Activated CD8-positive, alpha-beta T cell treated with anti-CD3 and anti-CD28 coated beads for 36 hours (primary cell): Measurements from ENCODE around the gene RHBDD1. TPM values are rescaled to one million over a fixed set of nuclear protein-coding genes. Genes with fewer than 3 reads are reported as not detected.

Experiments used
- ATAC-seq: fragments of 200-7000 bp; cut with Tn5 transposase; one replicate; pipeline ENCODE4 v1.10.0; 2021; ENCODE audit warnings: mild to moderate bottlenecking, moderate library complexity
- CTCF ChIA-PET: fragments of 350-600 bp; sonication (Branson Sonifier 250); formaldehyde crosslinking; loops from one replicate; lab custom pipeline; 2021; ENCODE audit warnings: antibody characterized with exemption; lab: Charles Lee
- POLR2A ChIA-PET: fragments of 350-600 bp; sonication (Branson Sonifier 250); formaldehyde crosslinking; loops from one replicate; lab custom pipeline; 2021; ENCODE audit warnings: antibody characterized with exemption; lab: Charles Lee
- DNase-seq: peaks from one replicate; pipeline ENCODE4 v3.0.0-alpha.2; 2020
- H3K27ac Mint-ChIP-seq: one replicate; pipeline ENCODE4 v1.8.0; 2021; ENCODE audit warnings: mild to moderate bottlenecking, mixed read lengths
- H3K27me3 Mint-ChIP-seq: one replicate; pipeline ENCODE4 v1.8.0; 2021; ENCODE audit warnings: mixed read lengths
- H3K36me3 Mint-ChIP-seq: one replicate; pipeline ENCODE4 v1.8.0; 2021; ENCODE audit warnings: low read depth, mixed read lengths
- H3K4me1 Mint-ChIP-seq: one replicate; pipeline ENCODE4 v1.8.0; 2021; ENCODE audit warnings: low read depth, mixed read lengths
- H3K4me3 Mint-ChIP-seq: one replicate; pipeline ENCODE4 v1.8.0; 2021; ENCODE audit warnings: mild to moderate bottlenecking, moderate library complexity, mixed read lengths
- H3K9me3 Mint-ChIP-seq: one replicate; pipeline ENCODE4 v1.8.0; 2021; ENCODE audit warnings: mixed read lengths
- intact Hi-C: fragments of 100-400 bp; cut with micrococcal nuclease; formaldehyde crosslinking; loops from one replicate; pipeline ENCODE4 v1.10.0; 2022
- total RNA-seq, 2 experiments: library from RNA; stranded (reverse); gene quantifications; one replicate each; pipeline ENCODE4 v1.2.3, GENCODE V29; 2021
- TF ChIP-seq, protein P1 (sequence below): fragments of 200-600 bp; IDR thresholded peaks from one replicate; pipeline ENCODE4 v1.8.0; 2022; ENCODE audit warnings: antibody characterized with exemption, mild to moderate bottlenecking

RHBDD1 gene
- total RNA-seq, 2 experiments from 2014 or later: 34.3 to 35.9 TPM

GRCh38 chr2:226913641-226914040, 77.8 kb downstream of the RHBDD1 start:
- TF ChIP-seq, protein P1, sequence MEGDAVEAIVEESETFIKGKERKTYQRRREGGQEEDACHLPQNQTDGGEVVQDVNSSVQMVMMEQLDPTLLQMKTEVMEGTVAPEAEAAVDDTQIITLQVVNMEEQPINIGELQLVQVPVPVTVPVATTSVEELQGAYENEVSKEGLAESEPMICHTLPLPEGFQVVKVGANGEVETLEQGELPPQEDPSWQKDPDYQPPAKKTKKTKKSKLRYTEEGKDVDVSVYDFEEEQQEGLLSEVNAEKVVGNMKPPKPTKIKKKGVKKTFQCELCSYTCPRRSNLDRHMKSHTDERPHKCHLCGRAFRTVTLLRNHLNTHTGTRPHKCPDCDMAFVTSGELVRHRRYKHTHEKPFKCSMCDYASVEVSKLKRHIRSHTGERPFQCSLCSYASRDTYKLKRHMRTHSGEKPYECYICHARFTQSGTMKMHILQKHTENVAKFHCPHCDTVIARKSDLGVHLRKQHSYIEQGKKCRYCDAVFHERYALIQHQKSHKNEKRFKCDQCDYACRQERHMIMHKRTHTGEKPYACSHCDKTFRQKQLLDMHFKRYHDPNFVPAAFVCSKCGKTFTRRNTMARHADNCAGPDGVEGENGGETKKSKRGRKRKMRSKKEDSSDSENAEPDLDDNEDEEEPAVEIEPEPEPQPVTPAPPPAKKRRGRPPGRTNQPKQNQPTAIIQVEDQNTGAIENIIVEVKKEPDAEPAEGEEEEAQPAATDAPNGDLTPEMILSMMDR: no peak
- intact Hi-C loops: no loop called here
- ATAC-seq (no peak), DNase-seq (no peak)
- Mint-ChIP-seq H3K4me1 (peaks cover 13% of the 10 kb centered on the region), H3K9me3 (peaks cover 3% of the 10 kb centered on the region), H3K27me3 (no peaks in the 10 kb centered on the region), H3K27ac (no peak overlapping the region), H3K4me3 (no peak overlapping the region), H3K36me3 (peaks cover 38% of the 10 kb centered on the region)
- ChIA-PET POLR2A (interaction anchor here (1.0 to 1.5 kb wide), 2 partner anchors 9 to 78 kb away, joined by 3 to 4 read pairs; partner anchors contain the start of gene RHBDD1), CTCF (no interaction called here)

GRCh38 chr2:226915846-226916360, 80.0 kb downstream of the RHBDD1 start:
- Mint-ChIP-seq H3K36me3 (peaks cover 38% of the 10 kb centered on the region), H3K4me3 (no peak overlapping the region), H3K27ac (peak overlapping the region; percentile 9), H3K9me3 (peaks cover 3% of the 10 kb centered on the region), H3K27me3 (no peaks in the 10 kb centered on the region), H3K4me1 (peaks cover 13% of the 10 kb centered on the region)
- CTCF ChIA-PET: no interaction called here
- no peak for ATAC-seq
- intact Hi-C loops: no loop called here
- no peak for DNase-seq
- TF ChIP-seq, protein P1: no peak
- POLR2A ChIA-PET: interaction anchor here (1.1 kb wide), 1 partner anchor 36 kb away, joined by 5 read pairs; no protein-coding TSS in a partner anchor

DNA sequence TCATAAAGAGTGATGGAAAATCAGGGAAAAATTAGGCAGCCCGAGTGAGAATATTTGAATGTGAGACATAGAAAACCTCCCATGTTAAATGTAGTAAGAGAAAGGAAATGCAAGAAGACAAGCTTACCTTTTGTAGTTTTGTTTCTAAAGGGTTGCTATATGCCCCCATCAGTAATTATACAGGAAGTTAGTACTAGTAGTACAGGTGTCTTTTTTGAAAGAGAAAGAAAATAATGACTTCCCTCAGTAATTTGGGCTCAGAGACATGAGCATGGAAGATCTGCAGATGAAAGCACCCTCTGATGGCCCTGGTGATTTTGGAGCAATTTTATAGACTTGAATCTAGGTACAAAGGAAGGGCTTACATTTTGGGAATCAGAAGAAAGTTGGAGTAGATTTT, 80.8 kb downstream of the RHBDD1 start:
- H3K9me3 Mint-ChIP-seq: peaks cover 7% of the 10 kb centered on the region
- DNase-seq (no peak), ATAC-seq (no peak)
- no peaks in the 10 kb centered on the region for H3K27me3 Mint-ChIP-seq
- TF ChIP-seq, protein P1: no peak
- ChIA-PET POLR2A (no interaction called here), CTCF (no interaction called here)
- peaks cover 13% of the 10 kb centered on the region for H3K4me1 Mint-ChIP-seq
- peaks cover 41% of the 10 kb centered on the region for H3K36me3 Mint-ChIP-seq
- intact Hi-C loops: no loop called here
- no peak overlapping the region for H3K4me3 Mint-ChIP-seq
- peak overlapping the region; percentile 47 for H3K27ac Mint-ChIP-seq

GRCh38 chr2:226932443-226932842, 96.6 kb downstream of the RHBDD1 start:
- TF ChIP-seq, protein P1: no peak
- peaks cover 3% of the 10 kb centered on the region for H3K4me1 Mint-ChIP-seq
- CTCF ChIA-PET: no interaction called here
- DNase-seq (no peak), ATAC-seq (no peak)
- POLR2A ChIA-PET: no interaction called here
- intact Hi-C loops: no loop called here
- H3K27ac Mint-ChIP-seq: no peak overlapping the region
- no peak overlapping the region for H3K4me3 Mint-ChIP-seq
- H3K9me3 Mint-ChIP-seq: peaks cover 4% of the 10 kb centered on the region
- no peaks in the 10 kb centered on the region for H3K27me3 Mint-ChIP-seq
- H3K36me3 Mint-ChIP-seq: peaks cover 13% of the 10 kb centered on the region

GRCh38 chr2:226934546-226935201, 98.8 kb downstream of the RHBDD1 start:
- Mint-ChIP-seq H3K9me3 (no peaks in the 10 kb centered on the region), H3K27me3 (no peaks in the 10 kb centered on the region), H3K4me3 (no peak overlapping the region), H3K4me1 (peaks cover 3% of the 10 kb centered on the region), H3K36me3 (peaks cover 16% of the 10 kb centered on the region), H3K27ac (no peak overlapping the region)
- ATAC-seq: no peak
- TF ChIP-seq, protein P1: no peak
- CTCF ChIA-PET: no interaction called here
- POLR2A ChIA-PET: no interaction called here
- intact Hi-C loops: no loop called here
- no peak for DNase-seq
